ENCODE results near the gene ADAMTS9. TPM values are rescaled to one million over a fixed set of nuclear protein-coding genes. Genes with fewer than 3 reads are reported as not detected.
A peak's percentile ranks its signal among the peaks of the same experiment; 100 is the strongest.

Gene ADAMTS9
- total RNA-seq, 2 donors from 2014 or later = 16.1 to 38.0 TPM

GRCh38 chr3:64578062-64578770, 109.6 kb downstream of the ADAMTS9 start:
- no peaks in the 10 kb centered on the region for H3K4me1 Mint-ChIP-seq
- no peaks in the 10 kb centered on the region for H3K36me3 Mint-ChIP-seq (ENCODE audit: low read depth)
- no peak overlapping the region for H3K27ac ChIP-seq (ENCODE audit: low read depth, low read length)
- no peak for TF ChIP-seq CTCF (conservative IDR thresholded peaks at IDR 0.05)
- WGBS, 2 experiments (ENCODE audit: insufficient coverage in 1 of 2, insufficient read length in 1 of 2) = 89 to 94% methylated on average over 4 to 7 of the region's 7 CpGs
- peaks cover 6% of the 10 kb centered on the region for H3K4me1 ChIP-seq (ENCODE audit: control insufficient read depth, insufficient read depth, low read length)
- no peak overlapping the region for H3K9ac ChIP-seq (ENCODE audit: extremely low read depth, low read length, poor library complexity, severe bottlenecking)
- H3K4me3 ChIP-seq (ENCODE audit: low read length) = no peak overlapping the region
- H3K27me3 ChIP-seq (ENCODE audit: control insufficient read depth, insufficient read depth, low read length, poor library complexity, severe bottlenecking) = no peaks in the 10 kb centered on the region
- DNase-seq = no peak
- no peaks in the 10 kb centered on the region for H3K9me3 ChIP-seq (ENCODE audit: control insufficient read depth, low read length)
- no peak overlapping the region for H3K27ac Mint-ChIP-seq
- peaks cover 5% of the 10 kb centered on the region for H3K27me3 Mint-ChIP-seq (ENCODE audit: insufficient read depth)
- H3K4me3 Mint-ChIP-seq = no peak overlapping the region
- no peaks in the 10 kb centered on the region for H3K9me3 Mint-ChIP-seq
- no peaks in the 10 kb centered on the region for H3K36me3 ChIP-seq (ENCODE audit: control insufficient read depth, insufficient read depth, low read length)

GRCh38 chr3:64576211-64576775, 111.5 kb downstream of the ADAMTS9 start:
- no peak for DNase-seq
- TF ChIP-seq CTCF (conservative IDR thresholded peaks at IDR 0.05) = no peak
- Histone ChIP-seq H3K27ac (ENCODE audit: low read depth, low read length) (no peak overlapping the region), H3K9me3 (ENCODE audit: control insufficient read depth, low read length) (no peaks in the 10 kb centered on the region), H3K4me3 (ENCODE audit: low read length) (no peak overlapping the region), H3K4me1 (ENCODE audit: control insufficient read depth, insufficient read depth, low read length) (peaks cover 14% of the 10 kb centered on the region), H3K36me3 (ENCODE audit: control insufficient read depth, insufficient read depth, low read length) (no peaks in the 10 kb centered on the region), H3K9ac (ENCODE audit: extremely low read depth, low read length, poor library complexity, severe bottlenecking) (no peak overlapping the region), H3K27me3 (ENCODE audit: control insufficient read depth, insufficient read depth, low read length, poor library complexity, severe bottlenecking) (no peaks in the 10 kb centered on the region)
- peaks cover 13% of the 10 kb centered on the region for H3K4me1 Mint-ChIP-seq
- H3K4me3 Mint-ChIP-seq = no peak overlapping the region
- H3K27ac Mint-ChIP-seq = no peak overlapping the region
- WGBS, 2 experiments (ENCODE audit: insufficient coverage in 1 of 2, insufficient read length in 1 of 2) = 91 to 92% methylated on average over 9 to 10 of the region's 10 CpGs
- H3K27me3 Mint-ChIP-seq (ENCODE audit: insufficient read depth) = no peaks in the 10 kb centered on the region
- no peaks in the 10 kb centered on the region for H3K9me3 Mint-ChIP-seq
- H3K36me3 Mint-ChIP-seq (ENCODE audit: low read depth) = no peaks in the 10 kb centered on the region

GRCh38 chr3:64575211-64575844, 112.5 kb downstream of the ADAMTS9 start:
- Histone ChIP-seq H3K27ac (ENCODE audit: low read depth, low read length) (no peak overlapping the region), H3K9ac (ENCODE audit: extremely low read depth, low read length, poor library complexity, severe bottlenecking) (no peak overlapping the region), H3K4me1 (ENCODE audit: control insufficient read depth, insufficient read depth, low read length) (peaks cover 8% of the 10 kb centered on the region), H3K36me3 (ENCODE audit: control insufficient read depth, insufficient read depth, low read length) (no peaks in the 10 kb centered on the region), H3K4me3 (ENCODE audit: low read length) (no peak overlapping the region), H3K27me3 (ENCODE audit: control insufficient read depth, insufficient read depth, low read length, poor library complexity, severe bottlenecking) (no peaks in the 10 kb centered on the region), H3K9me3 (ENCODE audit: control insufficient read depth, low read length) (no peaks in the 10 kb centered on the region)
- H3K4me3 Mint-ChIP-seq = no peak overlapping the region
- H3K27me3 Mint-ChIP-seq (ENCODE audit: insufficient read depth) = no peaks in the 10 kb centered on the region
- DNase-seq = peak; percentile 64
- TF ChIP-seq CTCF (conservative IDR thresholded peaks at IDR 0.05) = peak; percentile 81
- 95% methylated on average over 2 of the region's 2 CpGs; no CpG with 5 or more reads in 1 of the 2 experiments for WGBS, 2 experiments (ENCODE audit: insufficient coverage in 1 of 2, insufficient read length in 1 of 2)
- H3K4me1 Mint-ChIP-seq = peaks cover 15% of the 10 kb centered on the region
- H3K9me3 Mint-ChIP-seq = no peaks in the 10 kb centered on the region
- H3K36me3 Mint-ChIP-seq (ENCODE audit: low read depth) = no peaks in the 10 kb centered on the region
- no peak overlapping the region for H3K27ac Mint-ChIP-seq

All from endodermal cell (in vitro differentiated cells).